ENCODE measurements around the gene MTCH1. TPM values are rescaled to one million over a fixed set of nuclear protein-coding genes. Genes with fewer than 3 reads are reported as not detected.

Gene MTCH1
- total RNA-seq, 2 donors from 2014 or later = 226 to 235 TPM

DNA sequence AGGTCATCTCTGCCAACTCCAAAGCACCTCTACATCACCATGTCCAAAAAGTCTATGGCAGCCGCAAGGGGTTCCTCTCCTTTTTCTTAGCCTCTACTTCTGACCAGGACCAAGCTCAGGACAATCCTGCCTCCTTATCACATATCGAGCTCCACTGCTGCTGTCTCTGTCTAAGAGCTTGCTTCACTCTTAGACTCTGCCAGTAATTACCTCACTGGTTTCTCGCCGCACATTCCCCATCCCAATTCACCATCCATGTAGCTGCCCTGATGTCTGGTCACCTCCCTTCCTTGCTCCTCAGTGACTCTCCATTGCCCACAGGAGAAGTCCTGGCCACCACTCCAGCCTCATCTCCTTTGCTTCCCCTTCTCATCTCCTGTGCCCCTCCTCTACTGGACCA, 55.5 kb downstream of the MTCH1 start:
- no peaks in the 10 kb centered on the region for H3K36me3 ChIP-seq (ENCODE audit: control insufficient read depth, insufficient read depth, low read length)
- no peak overlapping the region for H3K9ac ChIP-seq (ENCODE audit: extremely low read depth, low read length, poor library complexity, severe bottlenecking)
- no peaks in the 10 kb centered on the region for H3K9me3 ChIP-seq (ENCODE audit: control insufficient read depth, low read length)
- H3K27me3 ChIP-seq (ENCODE audit: control insufficient read depth, insufficient read depth, low read length, poor library complexity, severe bottlenecking) = no peaks in the 10 kb centered on the region
- no peaks in the 10 kb centered on the region for H3K4me1 ChIP-seq (ENCODE audit: control insufficient read depth, insufficient read depth, low read length)
- Mint-ChIP-seq H3K27ac (no peak overlapping the region), H3K36me3 (ENCODE audit: low read depth) (no peaks in the 10 kb centered on the region), H3K4me1 (peaks cover 6% of the 10 kb centered on the region), H3K9me3 (peaks cover 1% of the 10 kb centered on the region), H3K4me3 (no peak overlapping the region), H3K27me3 (ENCODE audit: insufficient read depth) (peaks cover 13% of the 10 kb centered on the region)
- WGBS, 2 experiments (ENCODE audit: insufficient coverage in 1 of 2, insufficient read length in 1 of 2) = 95 to 100% methylated on average over 3 to 4 of the region's 4 CpGs
- no peak overlapping the region for H3K27ac ChIP-seq (ENCODE audit: low read depth, low read length)
- DNase-seq = no peak
- TF ChIP-seq, protein P1, sequence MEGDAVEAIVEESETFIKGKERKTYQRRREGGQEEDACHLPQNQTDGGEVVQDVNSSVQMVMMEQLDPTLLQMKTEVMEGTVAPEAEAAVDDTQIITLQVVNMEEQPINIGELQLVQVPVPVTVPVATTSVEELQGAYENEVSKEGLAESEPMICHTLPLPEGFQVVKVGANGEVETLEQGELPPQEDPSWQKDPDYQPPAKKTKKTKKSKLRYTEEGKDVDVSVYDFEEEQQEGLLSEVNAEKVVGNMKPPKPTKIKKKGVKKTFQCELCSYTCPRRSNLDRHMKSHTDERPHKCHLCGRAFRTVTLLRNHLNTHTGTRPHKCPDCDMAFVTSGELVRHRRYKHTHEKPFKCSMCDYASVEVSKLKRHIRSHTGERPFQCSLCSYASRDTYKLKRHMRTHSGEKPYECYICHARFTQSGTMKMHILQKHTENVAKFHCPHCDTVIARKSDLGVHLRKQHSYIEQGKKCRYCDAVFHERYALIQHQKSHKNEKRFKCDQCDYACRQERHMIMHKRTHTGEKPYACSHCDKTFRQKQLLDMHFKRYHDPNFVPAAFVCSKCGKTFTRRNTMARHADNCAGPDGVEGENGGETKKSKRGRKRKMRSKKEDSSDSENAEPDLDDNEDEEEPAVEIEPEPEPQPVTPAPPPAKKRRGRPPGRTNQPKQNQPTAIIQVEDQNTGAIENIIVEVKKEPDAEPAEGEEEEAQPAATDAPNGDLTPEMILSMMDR (conservative IDR thresholded peaks at IDR 0.05) = no peak
- no peak overlapping the region for H3K4me3 ChIP-seq (ENCODE audit: low read length)

- Histone ChIP-seq H3K27ac (ENCODE audit: low read depth, low read length) (no peak overlapping the region), H3K9ac (ENCODE audit: extremely low read depth, low read length, poor library complexity, severe bottlenecking) (no peak overlapping the region), H3K27me3 (ENCODE audit: control insufficient read depth, insufficient read depth, low read length, poor library complexity, severe bottlenecking) (no peaks in the 10 kb centered on the region), H3K4me1 (ENCODE audit: control insufficient read depth, insufficient read depth, low read length) (no peaks in the 10 kb centered on the region), H3K9me3 (ENCODE audit: control insufficient read depth, low read length) (no peaks in the 10 kb centered on the region), H3K4me3 (ENCODE audit: low read length) (no peak overlapping the region), H3K36me3 (ENCODE audit: control insufficient read depth, insufficient read depth, low read length) (no peaks in the 10 kb centered on the region)
- no peak for DNase-seq
- peaks cover 6% of the 10 kb centered on the region for H3K4me1 Mint-ChIP-seq
- TF ChIP-seq, protein P1 (conservative IDR thresholded peaks at IDR 0.05) = no peak
- no peaks in the 10 kb centered on the region for H3K36me3 Mint-ChIP-seq (ENCODE audit: low read depth)
- peaks cover 12% of the 10 kb centered on the region for H3K27me3 Mint-ChIP-seq (ENCODE audit: insufficient read depth)
- no peak overlapping the region for H3K4me3 Mint-ChIP-seq
- 78 to 81% methylated on average over 2 to 5 of the region's 5 CpGs for WGBS, 2 experiments (ENCODE audit: insufficient coverage in 1 of 2, insufficient read length in 1 of 2)
- no peak overlapping the region for H3K27ac Mint-ChIP-seq
- peaks cover 1% of the 10 kb centered on the region for H3K9me3 Mint-ChIP-seq
Measured at GRCh38 chr6:36929607-36930006, 56.4 kb downstream of the MTCH1 start.

DNA sequence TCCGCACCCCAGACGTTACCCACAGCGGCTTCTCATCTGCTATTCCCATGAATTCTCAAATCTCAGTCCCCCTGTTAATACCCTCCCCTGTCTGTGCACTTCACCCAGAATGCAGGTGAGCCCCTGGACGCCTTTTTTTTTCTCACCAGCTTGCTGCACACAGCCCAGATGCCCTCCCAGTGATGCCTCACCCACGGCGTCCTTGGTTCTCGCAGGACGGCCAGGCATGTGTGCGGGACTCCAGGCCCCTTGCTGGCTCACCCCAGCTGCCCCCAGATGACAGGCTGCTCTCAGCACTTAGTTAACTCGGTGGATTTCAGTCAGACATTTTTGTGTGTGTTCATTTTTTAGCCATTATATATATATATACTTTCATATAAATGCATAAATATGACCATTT, 56.8 kb downstream of the MTCH1 start:
- H3K36me3 ChIP-seq (ENCODE audit: control insufficient read depth, insufficient read depth, low read length) = no peaks in the 10 kb centered on the region

More for the DNA sequence above, 56.8 kb downstream of the MTCH1 start:
- H3K27me3 ChIP-seq (ENCODE audit: control insufficient read depth, insufficient read depth, low read length, poor library complexity, severe bottlenecking) = no peaks in the 10 kb centered on the region
- H3K4me3 ChIP-seq (ENCODE audit: low read length) = no peak overlapping the region
- Mint-ChIP-seq H3K36me3 (ENCODE audit: low read depth) (no peaks in the 10 kb centered on the region), H3K27ac (no peak overlapping the region), H3K9me3 (peaks cover 1% of the 10 kb centered on the region), H3K27me3 (ENCODE audit: insufficient read depth) (peaks cover 12% of the 10 kb centered on the region), H3K4me3 (no peak overlapping the region), H3K4me1 (peaks cover 6% of the 10 kb centered on the region)
- no peak overlapping the region for H3K9ac ChIP-seq (ENCODE audit: extremely low read depth, low read length, poor library complexity, severe bottlenecking)
- 85 to 95% methylated on average over 6 to 9 of the region's 10 CpGs for WGBS, 2 experiments (ENCODE audit: insufficient coverage in 1 of 2, insufficient read length in 1 of 2)
- H3K27ac ChIP-seq (ENCODE audit: low read depth, low read length) = no peak overlapping the region
- TF ChIP-seq, protein P1 (conservative IDR thresholded peaks at IDR 0.05) = no peak
- no peak for DNase-seq
- H3K9me3 ChIP-seq (ENCODE audit: control insufficient read depth, low read length) = no peaks in the 10 kb centered on the region
- no peaks in the 10 kb centered on the region for H3K4me1 ChIP-seq (ENCODE audit: control insufficient read depth, insufficient read depth, low read length)
